ENCODE measurements around the gene TMEM220.

Gene TMEM220

DNA sequence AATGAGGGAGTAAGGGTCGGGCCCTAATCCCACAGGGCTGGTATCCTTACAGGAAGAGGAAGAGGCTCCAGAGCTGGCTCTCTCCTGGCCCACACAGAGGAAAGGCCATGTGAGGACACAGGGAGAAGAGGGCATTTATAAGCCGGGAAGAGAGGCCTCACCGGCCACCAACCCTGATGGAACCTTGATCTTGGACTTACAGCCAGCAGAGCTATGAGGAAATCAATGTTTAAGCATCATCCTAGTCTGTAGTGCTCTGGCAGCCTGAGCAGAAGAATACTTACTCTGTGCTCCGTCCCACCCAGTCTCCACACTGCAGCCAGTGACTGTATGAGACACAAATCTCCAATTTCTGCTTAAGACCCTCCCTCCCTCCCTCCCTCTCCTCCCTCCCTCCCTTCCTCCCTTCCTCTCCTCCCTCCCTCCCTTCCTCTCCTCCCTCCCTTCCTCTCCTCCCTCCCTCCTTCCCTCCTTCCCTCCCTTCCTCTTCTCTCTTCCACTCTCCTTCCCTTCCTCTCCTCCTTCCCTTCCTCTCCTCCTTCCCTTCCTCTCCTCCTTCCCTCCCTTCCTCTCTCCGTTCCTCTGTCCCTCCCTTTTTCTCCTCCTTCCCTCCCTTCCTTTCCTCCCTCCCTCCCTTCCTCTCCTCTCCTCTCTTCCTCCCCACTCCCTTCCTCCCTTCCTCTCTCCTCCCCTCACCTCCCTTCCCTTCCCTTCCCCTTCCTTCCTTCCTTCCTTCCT lies 8.9 kb upstream of the TMEM220 start:
- Histone ChIP-seq H3K4me3 (ENCODE audit: low read depth, low read length) (no peak overlapping the region), H3K27ac (no peak overlapping the region), H3K27me3 (replicated peaks) (no peaks in the 10 kb centered on the region), H3K36me3 (replicated peaks) (no peaks in the 10 kb centered on the region)
- in situ Hi-C loops (cut with HindIII; ENCODE audit: low pct_ligation_motif_present, low sequenced_read_pairs), result loop anchor here (25.0 kb wide), 1 partner anchor 1249 kb away; the partner anchor contains the start of gene ZNF18
- TF ChIP-seq, protein P1, sequence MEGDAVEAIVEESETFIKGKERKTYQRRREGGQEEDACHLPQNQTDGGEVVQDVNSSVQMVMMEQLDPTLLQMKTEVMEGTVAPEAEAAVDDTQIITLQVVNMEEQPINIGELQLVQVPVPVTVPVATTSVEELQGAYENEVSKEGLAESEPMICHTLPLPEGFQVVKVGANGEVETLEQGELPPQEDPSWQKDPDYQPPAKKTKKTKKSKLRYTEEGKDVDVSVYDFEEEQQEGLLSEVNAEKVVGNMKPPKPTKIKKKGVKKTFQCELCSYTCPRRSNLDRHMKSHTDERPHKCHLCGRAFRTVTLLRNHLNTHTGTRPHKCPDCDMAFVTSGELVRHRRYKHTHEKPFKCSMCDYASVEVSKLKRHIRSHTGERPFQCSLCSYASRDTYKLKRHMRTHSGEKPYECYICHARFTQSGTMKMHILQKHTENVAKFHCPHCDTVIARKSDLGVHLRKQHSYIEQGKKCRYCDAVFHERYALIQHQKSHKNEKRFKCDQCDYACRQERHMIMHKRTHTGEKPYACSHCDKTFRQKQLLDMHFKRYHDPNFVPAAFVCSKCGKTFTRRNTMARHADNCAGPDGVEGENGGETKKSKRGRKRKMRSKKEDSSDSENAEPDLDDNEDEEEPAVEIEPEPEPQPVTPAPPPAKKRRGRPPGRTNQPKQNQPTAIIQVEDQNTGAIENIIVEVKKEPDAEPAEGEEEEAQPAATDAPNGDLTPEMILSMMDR (IDR thresholded peaks at IDR 0.05; ENCODE audit: low read depth, low read length, missing control alignments), result no peak
- no peak for DNase-seq

DNA sequence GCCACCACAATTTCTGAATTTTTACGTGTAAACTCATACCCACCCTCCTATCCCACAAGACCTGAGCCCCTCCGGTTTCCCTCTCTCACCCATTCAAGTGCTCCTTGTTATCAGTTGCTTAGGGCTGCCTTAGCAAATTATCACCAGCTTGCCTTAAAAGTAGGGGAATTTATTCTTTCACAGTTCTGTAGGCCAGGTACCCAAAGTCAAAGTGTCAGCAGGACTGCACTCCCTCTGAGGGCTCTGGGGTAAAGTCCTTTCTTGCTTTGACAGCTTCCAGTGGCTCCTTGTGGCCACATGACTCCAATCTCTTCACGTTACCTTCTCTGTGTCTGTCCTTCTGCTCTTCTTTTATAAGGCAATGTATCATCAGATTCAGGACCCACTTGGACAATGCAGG lies 7.9 kb upstream of the TMEM220 start:
- no peaks in the 10 kb centered on the region for H3K27me3 ChIP-seq (replicated peaks)
- no peak overlapping the region for H3K27ac ChIP-seq
- TF ChIP-seq, protein P1 (IDR thresholded peaks at IDR 0.05; ENCODE audit: low read depth, low read length, missing control alignments), result no peak
- H3K36me3 ChIP-seq (replicated peaks), result no peaks in the 10 kb centered on the region
- no peak overlapping the region for H3K4me3 ChIP-seq (ENCODE audit: low read depth, low read length)
- in situ Hi-C loops (cut with HindIII; ENCODE audit: low pct_ligation_motif_present, low sequenced_read_pairs), result loop anchor here (25.0 kb wide), 1 partner anchor 1250 kb away; the partner anchor contains the start of gene ZNF18
- DNase-seq, result no peak

DNA sequence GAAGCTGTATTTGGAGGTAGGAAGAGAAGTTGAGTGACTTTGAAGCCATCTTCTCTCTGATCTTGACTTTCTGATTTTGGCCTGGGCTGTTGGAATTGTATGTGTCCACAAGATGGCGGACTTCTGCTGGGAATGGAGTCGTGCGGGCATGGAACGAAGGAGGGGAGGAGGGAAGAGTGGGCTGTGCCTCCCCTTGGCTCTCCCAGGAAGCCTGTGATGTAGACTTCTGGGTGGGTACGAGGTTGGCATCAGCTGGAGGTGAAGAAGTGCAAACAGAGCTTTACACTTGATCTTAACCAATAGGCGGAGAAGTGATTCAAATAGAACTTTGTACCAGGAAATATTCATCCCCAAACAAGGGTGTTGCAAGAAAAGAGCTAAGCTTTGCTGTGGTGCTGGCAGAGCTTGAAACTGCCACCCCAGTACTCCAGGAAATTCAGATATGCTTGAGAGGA lies 7.4 kb upstream of the TMEM220 start:
- in situ Hi-C loops (cut with HindIII; ENCODE audit: low pct_ligation_motif_present, low sequenced_read_pairs), result loop anchor here (25.0 kb wide), 1 partner anchor 1250 kb away; the partner anchor contains the start of gene ZNF18
- Histone ChIP-seq H3K27ac (no peak overlapping the region), H3K4me3 (ENCODE audit: low read depth, low read length) (no peak overlapping the region), H3K27me3 (replicated peaks) (no peaks in the 10 kb centered on the region), H3K36me3 (replicated peaks) (no peaks in the 10 kb centered on the region)
- peak; percentile 47 for DNase-seq
- TF ChIP-seq, protein P1 (IDR thresholded peaks at IDR 0.05; ENCODE audit: low read depth, low read length, missing control alignments), result peak; percentile 87

DNA sequence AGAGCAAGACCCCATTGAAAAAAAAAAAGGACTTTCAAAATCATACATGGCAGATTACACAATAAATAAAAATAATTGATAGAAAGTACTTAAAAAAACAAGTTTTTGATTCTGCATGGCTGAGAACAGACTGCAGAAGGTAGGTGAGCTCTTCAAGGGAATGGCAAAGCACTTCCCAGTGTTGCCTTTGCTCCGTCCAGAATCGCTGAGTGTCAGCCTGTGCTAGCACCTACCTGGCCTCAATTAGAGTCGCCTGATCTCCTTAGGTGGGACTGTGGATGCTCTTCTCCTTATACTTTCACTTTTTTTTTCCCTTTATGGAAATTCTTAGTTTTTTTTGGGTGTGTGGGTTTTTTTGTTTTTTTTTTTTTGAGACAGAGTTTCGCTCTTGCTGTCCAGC lies 6.0 kb upstream of the TMEM220 start:
- in situ Hi-C loops (cut with HindIII; ENCODE audit: low pct_ligation_motif_present, low sequenced_read_pairs), result loop anchor here (25.0 kb wide), 1 partner anchor 1251 kb away; the partner anchor contains the start of gene ZNF18
- Histone ChIP-seq H3K27me3 (replicated peaks) (no peaks in the 10 kb centered on the region), H3K27ac (no peak overlapping the region), H3K36me3 (replicated peaks) (no peaks in the 10 kb centered on the region), H3K4me3 (ENCODE audit: low read depth, low read length) (no peak overlapping the region)
- no peak for DNase-seq
- TF ChIP-seq, protein P1 (IDR thresholded peaks at IDR 0.05; ENCODE audit: low read depth, low read length, missing control alignments), result no peak

DNA sequence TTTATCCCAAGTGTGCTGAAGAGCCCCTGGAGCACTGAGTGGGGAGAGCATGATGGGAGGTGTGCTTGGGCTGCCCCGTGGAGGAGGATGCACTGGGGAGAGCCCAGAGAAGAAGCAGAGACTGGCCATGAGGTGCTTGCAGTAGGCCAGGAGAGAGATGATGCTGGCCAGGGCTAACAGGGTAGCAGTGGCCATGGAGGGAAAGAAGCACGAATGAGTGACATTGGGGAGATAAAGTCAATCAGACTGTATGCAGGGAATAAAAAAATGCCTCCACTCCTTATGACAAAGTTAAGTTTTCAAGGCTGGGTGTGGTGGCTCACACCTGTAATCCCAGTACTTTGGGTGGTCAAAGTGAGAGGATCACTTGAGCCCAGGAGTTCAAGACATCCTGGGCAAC lies 5.4 kb upstream of the TMEM220 start:
- Histone ChIP-seq H3K36me3 (replicated peaks) (no peaks in the 10 kb centered on the region), H3K27me3 (replicated peaks) (no peaks in the 10 kb centered on the region), H3K4me3 (ENCODE audit: low read depth, low read length) (no peak overlapping the region), H3K27ac (no peak overlapping the region)
- in situ Hi-C loops (cut with HindIII; ENCODE audit: low pct_ligation_motif_present, low sequenced_read_pairs), result loop anchor here (25.0 kb wide), 1 partner anchor 1252 kb away; the partner anchor contains the start of gene ZNF18
- DNase-seq, result no peak
- TF ChIP-seq, protein P1 (IDR thresholded peaks at IDR 0.05; ENCODE audit: low read depth, low read length, missing control alignments), result no peak
